ENCODE data around the gene ARHGEF17.

GRCh38 chr11:73404506-73405145 lies 96.5 kb downstream of the ARHGEF17 start:
- TF ChIP-seq CTCF (IDR thresholded peaks at IDR 0.05) (no peak), POLR2A (IDR thresholded peaks at IDR 0.05) (no peak)

Measured in right lobe of liver (tissue), 4 donors.